Measurements from ENCODE around the gene ATRIP.

GRCh38 chr3:48437812-48438211 lies 8.7 kb upstream of the ATRIP start:
- no peak for TF ChIP-seq CTCF (IDR thresholded peaks at IDR 0.05)
- no peak for TF ChIP-seq POLR2A (IDR thresholded peaks at IDR 0.05)
- no peak for TF ChIP-seq POLR2AphosphoS5 (IDR thresholded peaks at IDR 0.05)

All from prostate gland (tissue), 2 donors.